ENCODE results near the gene C17orf75.
"Not testable (repeated sequence)": the region's sequence is repeated elsewhere in the genome, so short reads cannot be mapped to it uniquely, and the experiment has no call there.

The C17orf75 gene

DNA sequence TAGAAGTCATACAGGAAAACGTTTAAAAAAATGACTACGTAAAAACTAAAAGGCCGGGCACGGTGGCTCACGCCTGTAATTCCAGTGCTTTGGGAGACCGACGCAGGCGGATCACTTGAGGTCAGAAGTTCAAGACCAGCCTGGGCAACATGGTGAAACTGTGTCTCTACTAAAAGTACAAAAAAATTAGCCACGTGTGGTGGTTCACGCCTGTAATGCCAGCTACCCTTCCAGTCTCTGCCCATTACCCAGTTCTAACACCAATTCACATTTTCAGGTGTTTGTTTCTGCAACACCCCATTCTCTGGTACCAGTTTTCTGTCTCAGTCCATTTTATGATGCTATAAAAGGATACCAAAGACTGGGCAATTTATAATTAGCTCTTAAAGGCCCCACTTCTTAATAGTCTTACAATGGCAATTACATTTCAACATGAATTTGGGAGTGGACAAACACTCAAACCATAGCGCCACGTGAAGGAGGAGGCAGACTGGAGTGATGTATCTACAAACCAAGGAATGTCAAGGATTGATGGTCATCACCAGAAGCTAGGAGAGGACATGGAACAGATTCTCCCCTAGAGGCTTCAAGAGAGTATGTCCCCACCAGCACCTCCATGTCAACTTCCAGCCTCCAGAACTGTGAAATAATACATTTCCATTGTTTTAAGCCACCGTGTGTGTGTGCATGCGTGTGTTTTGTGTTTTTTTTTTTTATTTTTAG is 791 bp upstream of the C17orf75 start:
- DNase-seq = no peak

DNA sequence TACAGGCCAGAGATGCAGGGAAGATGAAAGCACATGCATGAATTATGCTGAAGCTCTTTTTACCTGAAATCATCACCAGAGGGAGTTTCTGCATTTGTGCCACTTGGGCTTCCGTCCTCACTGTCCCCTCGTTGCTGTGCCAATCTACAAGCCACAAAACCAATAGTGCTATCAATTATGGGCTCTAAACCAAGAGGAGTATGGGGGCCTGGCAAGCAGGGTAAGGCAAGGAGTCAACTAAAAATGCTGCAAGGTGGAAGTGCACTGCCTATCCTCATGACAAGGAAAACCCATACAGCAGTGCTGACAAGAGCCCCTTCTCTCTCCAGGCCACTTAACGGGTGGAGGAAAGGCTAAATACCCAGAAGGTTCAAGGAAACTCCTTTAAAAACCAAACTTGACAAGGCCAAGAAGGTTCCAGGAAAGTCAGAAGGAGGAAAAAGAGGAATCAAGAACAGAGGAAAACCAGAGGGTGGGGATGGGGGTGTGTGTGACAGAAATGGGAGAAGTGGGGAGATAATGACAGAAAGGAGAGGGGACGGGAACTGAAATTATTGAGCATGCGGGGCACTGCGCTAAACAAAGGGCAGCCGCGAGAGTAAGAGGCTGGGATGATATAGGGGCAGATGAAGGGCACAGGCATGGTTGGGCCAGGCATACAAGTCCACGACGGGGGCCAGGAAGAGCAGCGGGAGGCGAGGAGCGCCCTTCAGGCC is 674 bp downstream of the C17orf75 start:
- no peak for DNase-seq

DNA sequence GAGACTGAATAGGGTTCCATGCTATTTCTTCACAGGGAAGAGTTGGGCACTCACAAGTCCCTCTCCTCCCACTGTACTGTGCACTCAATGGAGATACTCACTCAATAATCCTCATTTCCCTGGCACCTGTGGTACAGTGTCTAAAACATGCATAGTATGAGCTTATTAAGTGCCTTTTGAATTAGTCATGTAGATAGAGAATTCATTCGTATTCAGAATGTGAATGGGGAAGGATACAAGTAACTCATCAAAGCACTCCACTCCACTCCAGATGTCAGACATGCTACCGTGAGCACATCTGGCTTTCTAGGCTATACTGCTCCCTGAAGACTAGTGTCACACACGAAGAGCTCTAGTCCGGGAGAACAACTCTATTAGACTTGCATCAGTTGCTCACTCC is 6.3 kb downstream of the C17orf75 start:
- no peak for DNase-seq

DNA sequence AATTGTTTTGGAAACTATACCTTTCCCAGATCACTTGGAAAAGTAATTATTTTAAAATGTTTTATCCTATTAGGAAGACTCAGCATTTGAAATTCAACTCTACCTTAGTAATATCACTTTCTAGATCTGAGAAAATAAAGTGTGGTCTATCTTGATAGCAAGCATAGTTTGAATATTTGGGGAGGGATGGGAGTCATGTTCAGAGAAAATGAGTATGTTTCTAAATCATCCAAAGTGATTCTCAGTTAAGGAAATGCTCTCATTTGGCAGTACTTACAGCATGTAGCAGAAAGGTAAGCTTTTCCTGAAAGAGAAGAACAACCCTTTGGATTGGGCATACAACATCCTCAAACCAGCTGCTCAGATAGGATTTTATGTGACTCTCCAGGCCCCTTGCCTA is 6.9 kb downstream of the C17orf75 start:
- DNase-seq = no peak

DNA sequence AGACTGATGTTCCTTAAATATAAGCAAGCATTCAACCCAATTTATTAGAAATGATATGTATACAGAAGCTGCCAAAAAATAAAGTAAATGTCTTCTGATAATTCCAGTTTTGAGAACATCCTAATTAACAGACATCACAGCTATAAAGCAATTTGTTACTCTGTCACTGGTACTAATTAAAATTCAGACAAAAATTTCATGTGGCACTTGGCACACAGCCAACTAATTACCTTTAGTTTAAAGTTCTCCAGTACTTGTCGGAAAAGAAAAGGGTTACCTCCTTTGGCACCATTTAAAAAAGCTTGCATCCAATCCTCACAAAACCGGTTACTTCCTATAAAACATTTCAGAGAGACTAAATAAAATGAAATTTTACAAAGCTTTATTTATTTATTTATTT is 8.8 kb downstream of the C17orf75 start:
- no peak for DNase-seq

DNA sequence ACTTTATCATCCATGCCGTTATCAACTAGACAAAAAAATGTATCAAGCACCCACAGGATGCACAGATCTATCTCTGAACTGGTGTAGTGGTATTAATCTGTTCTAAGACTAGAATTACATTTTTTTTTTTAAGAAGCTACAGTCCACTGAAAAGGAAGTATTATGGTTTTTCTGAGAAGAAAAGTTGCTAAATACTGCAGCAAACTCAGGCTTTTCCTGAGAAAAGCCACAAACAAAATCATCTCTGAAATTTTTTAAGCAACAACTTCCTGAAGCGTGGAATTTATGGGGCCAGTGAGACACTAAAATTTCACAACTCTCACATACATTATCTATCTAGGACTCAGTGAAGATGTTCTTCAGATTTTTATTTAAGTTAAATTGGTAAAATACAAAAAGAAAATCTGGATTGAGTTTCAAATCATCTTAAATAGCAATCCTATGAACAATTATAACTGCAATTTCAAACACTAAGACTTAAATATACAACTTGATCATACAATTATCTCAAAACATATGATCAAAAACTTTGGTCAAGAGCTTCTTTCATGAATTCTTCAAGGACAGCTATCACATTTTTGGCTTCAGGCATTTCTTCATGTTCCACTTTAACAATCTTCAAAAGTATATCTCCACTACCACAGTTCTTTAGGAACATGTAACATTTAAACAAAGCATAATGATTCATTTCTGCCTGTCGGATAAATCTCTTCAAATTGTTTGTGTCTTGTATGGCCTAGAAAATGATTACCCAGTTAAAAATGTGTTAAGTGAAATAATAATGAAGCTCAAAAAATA is 10.5 kb downstream of the C17orf75 start:
- DNase-seq = no peak

DNA sequence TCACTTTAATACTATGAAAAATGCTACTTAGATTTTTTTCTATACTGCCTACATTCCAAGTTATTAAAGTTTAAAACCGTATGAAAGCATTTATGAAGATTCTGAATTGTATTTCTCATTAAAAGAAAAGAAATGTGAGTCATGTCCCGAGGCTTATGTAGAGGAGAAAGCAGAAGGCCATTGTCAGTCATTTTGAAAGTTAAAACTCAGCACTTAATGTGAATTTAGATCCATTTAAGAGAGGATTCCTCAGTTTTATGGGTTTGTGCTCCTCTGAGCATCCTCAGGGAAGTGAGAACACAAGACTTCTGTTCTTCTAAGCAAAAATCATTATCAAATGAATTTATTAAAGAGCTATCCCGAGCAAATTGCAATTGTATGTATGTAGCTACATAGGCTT is 11.8 kb downstream of the C17orf75 start:
- DNase-seq = no peak

DNA sequence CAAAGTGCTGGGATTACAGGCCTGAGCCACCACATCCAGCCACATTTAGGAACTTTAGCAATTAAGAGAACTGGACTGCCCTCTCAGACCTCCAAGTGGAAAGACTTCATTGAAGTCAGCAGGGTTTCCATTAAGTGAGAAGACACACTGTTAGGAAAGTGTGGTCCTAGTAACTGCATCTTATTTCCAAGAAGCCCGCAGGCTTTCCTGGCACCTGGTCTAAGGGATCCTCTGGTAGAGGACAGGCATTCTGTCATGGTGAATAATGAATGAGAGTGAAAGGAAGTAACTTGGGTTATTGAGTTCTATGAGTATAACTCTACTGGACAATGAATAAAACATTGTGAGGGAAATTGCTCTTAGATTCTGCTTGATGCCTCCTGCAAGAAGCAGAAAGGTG is 14.1 kb downstream of the C17orf75 start:
- DNase-seq = no peak

DNA sequence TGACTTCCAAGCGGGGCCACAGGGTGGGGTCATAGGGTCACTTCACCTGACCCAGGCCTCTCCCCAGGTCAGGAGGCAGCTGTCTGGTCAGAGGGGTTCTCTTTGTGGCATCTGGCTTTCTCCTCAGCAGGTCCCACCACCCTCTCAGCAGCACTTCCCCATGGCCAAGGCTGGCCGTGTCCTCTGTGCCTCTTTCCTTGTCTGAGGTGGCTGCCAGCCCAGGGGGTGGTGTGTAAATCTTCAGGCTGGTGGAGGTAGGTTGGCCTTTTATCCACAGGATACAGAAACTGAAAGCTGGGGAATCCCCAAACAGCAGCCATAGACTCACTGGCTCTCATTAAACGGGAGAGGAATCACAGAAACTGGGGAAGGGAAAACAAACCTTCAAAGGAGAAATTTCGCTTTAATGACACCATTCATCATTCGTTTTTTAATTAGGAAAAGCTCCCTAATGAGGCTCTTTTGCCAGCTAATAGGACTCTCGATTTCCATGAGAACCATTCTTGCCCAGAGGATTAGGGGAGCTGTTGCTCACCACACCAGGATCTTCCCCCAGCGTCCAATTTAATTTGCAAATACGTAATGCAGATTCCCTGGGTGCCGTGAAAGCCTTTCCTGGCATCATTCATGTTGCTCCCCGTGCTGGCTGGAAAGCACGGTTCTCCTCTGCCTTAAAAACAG is 18.0 kb downstream of the C17orf75 start:
- peak; percentile 16 for DNase-seq

DNA sequence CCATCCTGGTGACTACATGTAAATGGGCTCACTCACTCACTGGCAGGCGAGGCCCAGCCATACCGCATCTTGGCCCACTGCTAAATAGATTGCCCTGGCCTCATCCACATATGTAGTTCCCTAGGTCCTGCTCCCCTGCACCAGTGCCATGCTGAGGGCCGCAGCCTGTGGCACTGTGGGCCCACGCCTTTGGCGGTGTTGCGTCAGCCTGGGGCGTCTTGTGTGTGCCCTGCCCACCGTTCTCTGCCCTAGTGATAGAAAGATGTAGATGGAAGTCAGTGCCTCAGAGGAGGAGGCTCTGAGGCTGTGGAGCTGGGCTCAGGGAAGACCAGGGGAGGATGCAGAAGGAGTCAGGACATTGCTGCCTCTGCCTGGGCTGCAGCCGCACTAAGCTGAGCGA is 18.9 kb downstream of the C17orf75 start:
- DNase-seq = no peak

DNA sequence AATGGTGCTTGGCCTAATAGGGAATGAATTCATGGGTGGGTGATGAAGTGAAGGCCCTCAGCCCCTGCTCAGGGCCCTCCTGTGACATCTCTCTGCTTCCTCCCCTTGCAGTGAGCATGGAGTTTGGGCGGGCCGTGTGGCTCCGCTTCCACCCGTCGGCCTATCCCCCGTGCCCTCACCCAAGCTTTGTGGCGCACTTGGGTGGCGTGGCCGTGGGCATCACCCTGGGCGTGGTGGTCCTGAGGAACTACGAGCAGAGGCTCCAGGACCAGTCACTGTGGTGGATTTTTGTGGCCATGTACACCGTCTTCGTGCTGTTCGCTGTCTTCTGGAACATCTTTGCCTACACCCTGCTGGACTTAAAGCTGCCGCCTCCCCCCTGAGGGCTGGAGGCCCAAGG is 21.1 kb downstream of the C17orf75 start:
- no peak for DNase-seq

DNA sequence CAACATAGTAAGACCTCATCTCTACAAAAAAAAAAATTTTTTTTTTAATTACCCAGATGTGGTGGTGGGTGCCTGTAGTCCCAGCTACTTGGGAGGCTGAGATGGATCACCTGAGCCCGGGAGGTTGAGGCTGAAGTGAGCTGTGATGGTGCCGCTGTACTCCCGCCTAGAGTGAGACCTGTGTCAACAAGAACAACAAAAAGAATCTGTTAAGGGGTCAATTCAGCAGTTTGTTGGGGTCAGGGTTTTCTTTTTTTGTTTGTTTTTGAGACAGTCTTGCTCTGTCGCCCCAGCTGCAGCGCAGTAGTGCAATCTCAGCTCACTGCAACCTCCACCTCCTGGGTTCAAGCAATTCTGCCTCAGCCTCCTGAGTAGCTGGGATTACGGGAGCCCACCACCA is 21.9 kb downstream of the C17orf75 start:
- DNase-seq = not testable (repeated sequence)

DNA sequence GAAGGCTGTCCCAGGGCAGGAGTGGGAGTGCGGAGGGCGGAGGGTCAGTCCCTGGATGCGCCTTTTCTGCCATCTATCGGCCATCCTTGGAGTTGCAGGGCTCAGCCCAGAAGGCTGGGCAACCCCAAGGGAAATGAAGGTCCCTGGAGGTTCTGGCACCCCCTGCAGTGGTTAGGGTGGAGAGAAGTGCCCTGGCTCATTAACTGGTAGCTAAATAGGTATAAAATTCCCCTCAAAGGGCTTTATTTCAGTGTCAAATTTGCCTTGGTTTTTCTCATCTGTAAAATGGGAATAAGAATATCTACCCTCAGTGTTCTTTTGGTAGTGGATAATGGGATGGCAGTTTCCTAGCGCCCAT is 22.4 kb downstream of the C17orf75 start:
- peak; percentile 20 for DNase-seq

DNA sequence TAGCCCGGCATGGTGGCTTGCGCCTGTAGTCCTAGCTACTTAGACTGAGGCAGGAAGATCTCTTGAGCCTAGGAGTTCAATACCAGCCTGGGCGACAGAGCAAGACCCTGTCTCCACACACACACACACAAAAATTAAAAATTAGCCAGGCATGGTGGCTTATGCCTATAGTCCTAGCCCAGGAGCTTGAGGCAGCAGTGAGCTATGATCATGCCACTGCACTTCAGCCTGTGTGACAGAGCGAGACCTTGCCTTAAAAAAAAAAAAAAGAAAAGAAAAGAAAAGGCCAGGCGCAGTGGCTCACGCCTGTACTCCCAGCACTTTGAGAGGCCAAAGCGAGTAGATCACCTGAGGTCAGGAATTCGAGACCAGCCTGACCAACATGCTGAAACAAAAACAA is 23.9 kb downstream of the C17orf75 start:
- no peak for DNase-seq

DNA sequence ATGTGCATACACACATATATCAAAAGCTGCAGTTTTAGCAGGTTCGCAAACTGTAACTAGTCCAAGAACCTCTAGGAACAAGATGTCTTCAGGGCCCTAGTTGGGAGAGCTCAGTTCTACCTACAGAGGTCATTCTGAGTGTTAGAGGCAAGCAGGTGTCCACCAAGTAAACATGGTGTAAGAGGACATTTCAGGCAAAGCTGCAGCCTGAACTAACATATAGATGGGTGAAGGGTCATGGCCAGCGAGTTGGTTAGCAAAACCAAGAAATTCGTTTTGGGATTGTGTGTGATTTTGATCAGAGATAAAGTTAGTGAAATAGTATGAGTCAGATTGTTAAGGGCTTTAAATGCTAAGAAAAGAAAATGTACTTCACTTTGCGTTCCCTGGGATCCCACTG is 24.6 kb downstream of the C17orf75 start:
- no peak for DNase-seq

DNA sequence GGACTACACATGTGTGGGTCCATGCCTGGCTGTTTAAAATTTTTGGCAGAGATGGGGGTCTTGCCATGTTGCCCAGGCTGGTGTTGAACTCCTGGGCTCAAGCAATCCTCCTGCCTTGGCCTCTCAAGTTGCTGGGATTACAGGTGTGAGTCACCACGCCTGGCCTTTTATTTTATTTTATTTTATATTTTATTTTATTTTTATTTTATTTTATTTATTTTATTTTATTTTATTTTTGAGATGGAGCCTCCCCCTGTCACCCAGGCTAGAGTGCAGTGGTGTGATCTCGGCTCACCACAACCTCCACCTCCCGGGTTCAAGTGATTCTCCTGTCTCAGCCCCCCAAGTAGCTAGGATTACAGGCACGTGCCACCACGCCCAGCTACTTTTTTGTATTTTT is 25.3 kb downstream of the C17orf75 start:
- DNase-seq = not testable (repeated sequence)

DNA sequence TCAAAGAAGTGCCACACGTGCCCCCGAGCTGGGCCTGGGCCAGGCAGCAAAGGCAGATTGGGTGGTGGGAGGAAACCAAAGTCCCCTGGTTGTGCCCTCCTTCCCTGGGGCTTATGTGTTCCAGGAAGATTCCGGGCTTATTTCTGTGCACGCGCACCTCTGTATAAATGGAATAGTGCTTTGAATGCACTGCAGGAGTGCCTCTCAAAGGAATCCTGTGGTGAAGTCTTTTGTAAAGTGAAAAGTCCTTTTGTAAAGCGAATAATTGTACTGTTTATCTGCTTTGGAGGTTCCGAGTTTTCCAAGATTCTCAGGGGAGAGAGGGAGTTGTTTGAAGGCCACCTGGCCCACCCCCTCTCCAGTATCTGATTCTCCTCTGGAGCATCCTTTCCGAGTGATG is 26.8 kb downstream of the C17orf75 start:
- DNase-seq = no peak

DNA sequence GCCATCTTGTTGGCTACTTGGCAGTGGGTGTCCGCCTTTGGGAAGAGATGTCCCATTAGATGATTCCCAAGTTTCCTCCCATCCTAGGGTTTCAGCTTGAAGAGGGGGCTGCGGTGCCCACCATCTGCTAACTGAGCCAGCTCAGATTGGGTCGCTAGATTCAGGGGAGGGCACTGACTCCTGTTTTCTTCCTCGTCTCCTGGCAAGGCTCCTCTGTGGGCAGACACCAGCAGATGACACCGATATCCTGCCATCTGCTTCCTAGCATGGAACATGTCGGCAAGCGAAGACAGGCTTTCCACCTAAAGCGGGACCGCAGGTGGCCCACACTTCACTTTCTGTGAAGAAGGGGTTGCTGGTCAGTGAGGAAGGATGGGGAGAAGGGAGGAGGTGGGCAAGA is 27.3 kb downstream of the C17orf75 start:
- no peak for DNase-seq

DNA sequence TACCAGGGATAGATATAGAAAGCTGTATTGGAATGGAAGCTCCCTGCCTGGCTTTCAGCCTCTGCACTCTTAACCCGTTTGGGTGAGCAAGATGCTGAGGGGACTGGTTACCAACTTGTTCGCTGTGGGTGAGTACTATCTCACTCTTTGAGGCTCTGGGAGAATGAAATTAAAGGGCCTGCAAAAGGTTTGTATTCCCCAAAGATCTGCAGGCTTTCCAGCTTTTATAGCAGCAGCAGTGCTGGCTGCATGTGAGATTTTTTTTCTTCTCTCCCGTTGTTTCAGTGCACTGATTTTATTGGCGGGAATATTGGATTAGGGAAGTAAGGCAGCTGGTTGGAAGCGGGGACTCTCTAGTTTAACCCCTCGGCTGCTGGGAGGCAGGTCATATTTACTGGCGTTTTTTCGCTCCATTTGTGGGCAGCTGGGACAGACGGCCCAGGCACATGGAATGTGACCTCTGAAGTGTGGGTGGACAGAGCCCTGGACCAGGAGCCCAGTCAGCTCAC is 30.9 kb downstream of the C17orf75 start:
- DNase-seq = no peak

DNA sequence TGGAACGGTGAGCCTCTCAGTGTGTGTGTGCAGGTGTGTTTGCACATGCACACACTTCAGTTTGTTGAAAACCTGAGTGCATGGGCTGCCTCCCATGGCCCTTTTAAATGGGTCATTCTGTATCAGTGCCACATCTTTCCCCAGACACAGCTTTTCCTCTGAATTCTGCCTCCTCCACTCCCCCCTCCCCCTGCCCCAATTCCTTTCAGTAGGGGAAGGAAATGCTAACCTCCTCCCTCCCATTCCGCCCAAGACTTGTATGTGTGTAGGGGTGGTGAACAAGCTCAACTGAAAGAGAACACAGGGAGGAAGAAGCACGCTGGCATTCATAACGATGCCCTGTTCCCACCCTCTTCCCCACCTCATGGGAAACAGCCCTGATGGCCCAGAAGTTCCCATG is 34.3 kb downstream of the C17orf75 start:
- DNase-seq = no peak

DNA sequence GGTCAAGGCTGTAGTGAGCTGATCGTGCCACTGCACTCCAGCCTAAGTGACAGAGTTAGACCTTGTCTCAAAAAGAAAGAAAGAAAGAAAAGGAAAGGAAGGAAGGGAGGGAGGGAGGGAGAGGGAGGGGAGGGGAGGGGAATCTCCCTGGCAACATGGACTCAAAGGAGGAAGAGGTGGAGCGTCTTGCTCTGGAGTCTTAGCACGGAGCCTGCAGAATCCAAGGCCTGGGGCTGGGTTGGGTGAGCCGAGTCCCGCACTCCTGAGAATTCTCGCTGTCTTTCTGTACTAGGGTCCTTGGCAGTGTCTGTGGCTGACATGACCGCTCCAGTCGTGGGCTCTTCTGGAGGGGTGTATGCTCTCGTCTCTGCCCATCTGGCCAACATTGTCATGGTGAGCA is 36.9 kb downstream of the C17orf75 start:
- no peak for DNase-seq

DNA sequence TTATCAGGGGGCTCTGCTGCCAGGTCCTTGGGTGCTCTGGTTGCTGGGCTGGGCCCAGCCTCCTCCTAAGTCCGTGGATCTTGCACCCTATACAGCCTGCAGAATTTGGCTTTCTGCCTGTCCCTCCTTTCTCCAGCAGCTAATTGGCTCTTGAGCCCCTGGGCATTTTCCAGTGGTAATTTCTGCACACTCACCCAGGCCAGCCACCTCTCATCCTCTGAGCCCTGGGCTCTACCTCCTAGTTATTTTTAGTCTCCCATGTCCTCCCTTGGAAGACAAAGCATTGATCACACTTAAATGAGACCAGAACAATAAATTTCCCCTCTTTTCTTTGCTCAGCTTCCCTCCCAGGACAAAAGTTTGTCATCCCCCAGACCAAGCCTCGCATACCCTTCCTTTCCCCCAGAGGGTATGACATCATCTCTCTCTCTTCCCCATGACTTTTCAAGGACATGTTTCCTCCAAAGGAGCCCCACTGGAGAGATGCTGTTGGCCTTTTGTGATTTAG is 38.1 kb downstream of the C17orf75 start:
- DNase-seq = no peak

Measured in T1000 (cell line).